Body of pancreas (tissue), 4 donors: ENCODE results near the gene WNT9A. TPM values are rescaled to one million over a fixed set of nuclear protein-coding genes. Genes with fewer than 3 reads are reported as not detected.

Experiments
- ATAC-seq: fragments of 150-250 bp; one replicate; pipeline ENCODE4 v1.9.1; 2016
- DNase-seq, 4 donors: peaks; one replicate each; pipeline ENCODE4 v3.0.0-alpha.2; 2019
- H3K27ac ChIP-seq, 4 donors: fragments of 200-600 bp; sonication (generic); 1 replicate in 3 of 4; 2 replicates in 1 of 4; pipeline versions ENCODE4 v1.5.1 to v1.6.1; 2016 to 2019; ENCODE audit warnings: mild to moderate bottlenecking in 1 of 4, mixed read lengths in 1 of 4, moderate library complexity in 1 of 4
- H3K27me3 ChIP-seq, 2 donors: fragments of 200-600 bp; sonication (generic); one replicate each; pipeline ENCODE4 v1.6.0; 2016; ENCODE audit warnings: mild to moderate bottlenecking in 1 of 2
- H3K36me3 ChIP-seq, 2 donors: fragments of 200-600 bp; sonication (generic); replicated peaks in 1 of 2; 2 replicates each; pipeline ENCODE4 v1.5.1; 2016; ENCODE audit warnings: low read depth in 2 of 2; ENCODE audit not compliant: insufficient read depth in 1 of 2
- H3K4me1 ChIP-seq: fragments of 200-600 bp; sonication (generic); one replicate; pipeline ENCODE4 v1.6.0; 2016
- H3K4me3 ChIP-seq, 2 donors: fragments of 200-600 bp; sonication (generic); 1 replicate in 1 of 2; 2 replicates in 1 of 2; pipeline ENCODE4 v1.5.1; 2016 to 2019
- H3K9me3 ChIP-seq, 3 donors: fragments of 200-600 bp; sonication (generic); 1 replicate in 2 of 3; 2 replicates in 1 of 3; pipeline ENCODE4 v1.5.1; 2016
- CTCF ChIP-seq, 7 experiments: fragments of 450-650 bp in 4 of 7; fragments of 200-600 bp in 3 of 7; sonication (generic) in 3 of 7; IDR thresholded peaks; one replicate each; pipeline ENCODE4 v1.5.1; 2016 to 2019; ENCODE audit warnings: antibody characterized with exemption in 7 of 7
- POLR2A ChIP-seq, 3 donors: fragments of 450-650 bp; IDR thresholded peaks; one replicate each; pipeline ENCODE4 v1.6.1; 2016; ENCODE audit warnings: antibody characterized with exemption in 3 of 3, mild to moderate bottlenecking in 2 of 3
- WGBS, 2 donors: methylation state at CpG; one replicate each; pipeline ENCODE4 v1.1.5; 2017; 5-methylcytosine and 5-hydroxymethylcytosine counted together
- intact Hi-C: fragments of 100-400 bp; cut with DNase I; formaldehyde crosslinking; loops from one replicate; pipeline ENCODE4 v1.15.1; 2023
- total RNA-seq, 2 donors: library from RNA; depleted of rRNA; stranded (reverse); fragments of >200 nt; gene quantifications; one replicate each; pipeline ENCODE4 v1.1.0, GENCODE V29; 2016

Gene WNT9A
- total RNA-seq, 2 donors from 2014 or later, result 0.66 to 2.1 TPM

DNA sequence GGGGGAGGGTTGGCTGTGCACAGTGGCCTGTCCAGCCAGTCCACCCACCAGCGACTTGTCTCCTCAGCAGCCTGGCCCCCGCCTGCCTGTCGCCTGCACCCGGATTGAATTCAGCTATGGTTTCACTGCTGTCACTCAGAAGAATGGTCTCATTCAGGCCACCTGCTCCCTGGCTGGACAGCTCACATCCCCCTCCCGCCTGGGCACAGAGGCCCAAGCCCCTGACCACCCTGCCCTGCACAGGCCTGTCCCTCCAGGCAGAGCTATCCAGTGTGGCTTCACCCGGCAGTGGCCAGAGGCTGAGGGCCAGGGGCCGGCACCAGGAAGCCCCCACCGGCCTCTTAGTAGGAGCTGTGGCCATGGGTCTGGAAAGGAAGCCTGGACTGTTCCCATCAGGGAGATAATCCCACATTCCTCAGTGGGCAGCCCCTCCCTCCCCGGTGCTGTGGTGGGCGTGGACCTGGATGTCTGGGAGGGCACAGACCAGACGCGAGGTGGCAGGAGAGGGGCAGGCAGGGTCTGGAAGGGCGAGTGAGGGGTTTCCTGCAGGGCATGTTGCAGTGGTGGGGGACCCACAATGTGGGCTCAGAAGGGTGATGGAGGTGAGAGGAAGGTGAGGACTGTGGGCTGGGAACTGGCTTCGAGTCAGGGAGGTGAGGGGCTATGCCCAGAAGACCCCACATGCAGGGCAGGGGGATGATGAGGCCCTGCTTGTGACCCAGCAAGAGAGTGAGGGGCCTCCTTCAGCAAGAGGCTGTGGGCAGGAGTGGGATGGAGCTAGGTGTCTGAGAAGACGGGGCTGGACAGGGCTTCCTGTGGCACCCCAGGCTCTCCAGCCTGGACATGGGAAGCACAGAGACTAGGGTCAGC is 30.4 kb downstream of the WNT9A start:
- intact Hi-C loops, result no loop called here

GRCh38 chr1:227916655-227917054 is 31.1 kb downstream of the WNT9A start:
- H3K27ac ChIP-seq, result no peak overlapping the region
- no peaks in the 10 kb centered on the region for H3K36me3 ChIP-seq
- H3K4me1 ChIP-seq, result no peaks in the 10 kb centered on the region
- 87 to 94% methylated on average over 4 of the region's 4 CpGs for whole genome bisulfite sequencing, 2 donors
- no peaks in the 10 kb centered on the region for H3K9me3 ChIP-seq
- no peak overlapping the region for H3K4me3 ChIP-seq
- intact Hi-C loops, result no loop called here
- DNase-seq, result no peak
- TF ChIP-seq CTCF (IDR thresholded peaks at IDR 0.05), result no peak
- TF ChIP-seq POLR2A (IDR thresholded peaks at IDR 0.05), result no peak
- ATAC-seq, result no peak
- no peaks in the 10 kb centered on the region for H3K27me3 ChIP-seq

More for the DNA sequence above, 30.4 kb downstream of the WNT9A start:
- DNase-seq (no peak), ATAC-seq (no peak)
- Histone ChIP-seq H3K9me3 (no peaks in the 10 kb centered on the region), H3K4me1 (no peaks in the 10 kb centered on the region), H3K27me3 (no peaks in the 10 kb centered on the region), H3K27ac (no peak overlapping the region), H3K36me3 (no peaks in the 10 kb centered on the region), H3K4me3 (no peak overlapping the region)
- no peak for TF ChIP-seq POLR2A (IDR thresholded peaks at IDR 0.05)
- TF ChIP-seq CTCF (IDR thresholded peaks at IDR 0.05), result no peak
- 72 to 73% methylated on average over 8 to 13 of the region's 15 CpGs for WGBS, 2 donors

GRCh38 chr1:227915564-227916553 is 31.9 kb downstream of the WNT9A start:
- Histone ChIP-seq H3K27ac (no peak overlapping the region), H3K4me3 (no peak overlapping the region), H3K27me3 (no peaks in the 10 kb centered on the region), H3K4me1 (no peaks in the 10 kb centered on the region), H3K9me3 (no peaks in the 10 kb centered on the region), H3K36me3 (no peaks in the 10 kb centered on the region)
- DNase-seq (no peak), ATAC-seq (no peak)
- TF ChIP-seq POLR2A (IDR thresholded peaks at IDR 0.05), result no peak
- TF ChIP-seq CTCF (IDR thresholded peaks at IDR 0.05), result no peak
- intact Hi-C loops, result no loop called here
- WGBS, 2 donors, result 68 to 70% methylated on average over 16 to 21 of the region's 22 CpGs

DNA sequence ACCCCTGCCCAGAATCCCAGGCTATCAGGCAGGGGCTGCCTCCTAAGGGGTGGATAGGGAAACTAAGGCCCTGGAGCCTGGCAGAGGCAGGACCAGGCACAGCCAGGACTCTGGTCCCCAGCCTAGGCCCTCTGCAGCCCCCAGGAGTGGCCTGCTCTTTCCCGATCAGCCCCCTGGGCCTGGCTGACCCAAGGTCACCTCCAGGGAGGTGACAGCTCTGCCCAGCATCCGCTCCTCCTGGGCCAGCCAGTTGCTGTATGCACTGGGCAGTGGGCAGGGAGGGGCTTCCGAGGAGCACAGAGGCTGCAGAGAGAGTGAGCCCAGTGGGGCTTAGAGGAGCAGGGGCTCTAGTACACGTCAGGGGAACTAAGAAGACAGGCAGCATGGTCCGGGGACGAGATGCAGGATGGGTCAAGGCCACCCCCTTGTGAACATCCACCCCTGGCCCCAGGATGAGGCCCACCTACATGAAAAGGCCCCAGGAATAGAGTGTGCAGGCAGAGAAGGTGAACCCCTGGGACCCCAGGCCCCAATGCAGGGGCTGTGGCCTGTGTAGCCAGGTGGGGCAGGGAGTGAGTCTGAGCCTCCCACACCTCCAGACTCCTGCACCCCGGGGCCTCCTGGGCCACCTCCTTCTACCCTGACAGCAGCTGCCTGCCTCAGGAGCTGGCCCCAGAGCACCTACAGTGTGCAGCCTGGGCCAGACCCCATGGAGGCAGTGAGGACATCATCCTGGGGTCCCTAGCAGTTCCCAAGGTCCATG is 32.8 kb downstream of the WNT9A start:
- Histone ChIP-seq H3K4me3 (no peak overlapping the region), H3K9me3 (no peaks in the 10 kb centered on the region), H3K27ac (no peak overlapping the region), H3K27me3 (no peaks in the 10 kb centered on the region), H3K4me1 (no peaks in the 10 kb centered on the region), H3K36me3 (no peaks in the 10 kb centered on the region)
- DNase-seq (no peak), ATAC-seq (no peak)
- intact Hi-C loops, result no loop called here
- WGBS, 2 donors, result 70% methylated on average over 6 to 7 of the region's 7 CpGs
- TF ChIP-seq POLR2A (IDR thresholded peaks at IDR 0.05) (no peak), CTCF (IDR thresholded peaks at IDR 0.05) (no peak)
